KMS-11 (cell line): Measurements from ENCODE around the gene TAC4.

Experiments
- H2AFZ ChIP-seq: fragments of 200-600 bp; sonication (generic); 2 replicates; pipeline ENCODE4 v1.6.1; 2016; ENCODE audit warnings: antibody characterized with exemption, mixed run types, low read depth
- H3K27ac ChIP-seq: fragments of 200-600 bp; sonication (generic); 2 replicates; pipeline ENCODE4 v1.6.1; 2016; ENCODE audit warnings: mild to moderate bottlenecking, mixed run types
- H3K27me3 ChIP-seq: fragments of 200-600 bp; sonication (generic); 2 replicates; pipeline ENCODE4 v1.6.1; 2017; ENCODE audit warnings: mild to moderate bottlenecking, low read depth, mixed run types, moderate library complexity; ENCODE audit not compliant: insufficient read depth
- H3K36me3 ChIP-seq: fragments of 200-600 bp; sonication (generic); 2 replicates; pipeline ENCODE4 v1.6.1; 2017; ENCODE audit warnings: mild to moderate bottlenecking, mixed run types; ENCODE audit not compliant: insufficient read depth
- H3K4me1 ChIP-seq: fragments of 200-600 bp; sonication (generic); 2 replicates; pipeline ENCODE4 v1.6.1; 2016; ENCODE audit warnings: mild to moderate bottlenecking, low read depth, mixed run types; ENCODE audit not compliant: poor library complexity, severe bottlenecking
- H3K4me2 ChIP-seq: fragments of 200-600 bp; sonication (generic); 2 replicates; pipeline ENCODE4 v1.7.0; 2016; ENCODE audit warnings: mild to moderate bottlenecking, mixed run types
- H3K4me3 ChIP-seq: fragments of 200-600 bp; sonication (generic); IDR thresholded peaks from 2 replicates; pipeline ENCODE4 v1.6.1; 2017; ENCODE audit warnings: low read depth, low read length, mixed read lengths; ENCODE audit not compliant: insufficient read depth
- H3K79me2 ChIP-seq: fragments of 200-600 bp; sonication (generic); 2 replicates; pipeline ENCODE4 v1.6.1; 2016; ENCODE audit warnings: low read depth, mixed run types; ENCODE audit not compliant: insufficient read depth
- H3K9ac ChIP-seq: fragments of 200-600 bp; sonication (generic); 2 replicates; pipeline ENCODE4 v1.6.1; 2016; ENCODE audit warnings: mild to moderate bottlenecking, mixed run types
- H4K20me1 ChIP-seq: fragments of 200-600 bp; sonication (generic); 2 replicates; pipeline ENCODE4 v1.6.1; 2016; ENCODE audit warnings: mild to moderate bottlenecking, mixed run types; ENCODE audit not compliant: insufficient read depth
- CTCF ChIP-seq: fragments of 200-600 bp; sonication (generic); conservative IDR thresholded peaks from 2 replicates; pipeline ENCODE4 v1.6.1; 2017; ENCODE audit warnings: low read depth, mild to moderate bottlenecking, antibody characterized with exemption, low read length, moderate library complexity, mixed read lengths

The TAC4 gene

GRCh38 chr17:49878931-49879904, 31.3 kb upstream of the TAC4 start:
- H3K4me3 ChIP-seq, result no peak overlapping the region

GRCh38 chr17:49875685-49876084, 27.8 kb upstream of the TAC4 start:
- Histone ChIP-seq H3K36me3 (no peaks in the 10 kb centered on the region), H3K9ac (no peak overlapping the region), H2AFZ (no peak overlapping the region), H3K4me1 (peaks cover 5% of the 10 kb centered on the region), H4K20me1 (no peaks in the 10 kb centered on the region), H3K4me2 (no peak overlapping the region), H3K4me3 (no peak overlapping the region), H3K27me3 (peaks cover 92% of the 10 kb centered on the region), H3K27ac (no peak overlapping the region), H3K79me2 (no peaks in the 10 kb centered on the region)
- TF ChIP-seq CTCF, result no peak

More at GRCh38 chr17:49878931-49879904, 31.3 kb upstream of the TAC4 start:
- no peak overlapping the region for H3K9ac ChIP-seq
- H3K36me3 ChIP-seq, result no peaks in the 10 kb centered on the region
- peaks cover 91% of the 10 kb centered on the region for H3K27me3 ChIP-seq
- no peak for TF ChIP-seq CTCF
- H3K79me2 ChIP-seq, result no peaks in the 10 kb centered on the region
- no peak overlapping the region for H3K4me2 ChIP-seq
- peaks cover 5% of the 10 kb centered on the region for H3K4me1 ChIP-seq
- H4K20me1 ChIP-seq, result no peaks in the 10 kb centered on the region
- H3K27ac ChIP-seq, result no peak overlapping the region
- H2AFZ ChIP-seq, result no peak overlapping the region

GRCh38 chr17:49874911-49875310, 27.0 kb upstream of the TAC4 start:
- no peak overlapping the region for H3K27ac ChIP-seq
- no peak overlapping the region for H2AFZ ChIP-seq
- no peak overlapping the region for H3K4me2 ChIP-seq
- H3K9ac ChIP-seq, result no peak overlapping the region
- H3K4me3 ChIP-seq, result no peak overlapping the region
- no peaks in the 10 kb centered on the region for H3K36me3 ChIP-seq
- TF ChIP-seq CTCF, result no peak
- H3K27me3 ChIP-seq, result peaks cover 95% of the 10 kb centered on the region
- H3K79me2 ChIP-seq, result no peaks in the 10 kb centered on the region
- H4K20me1 ChIP-seq, result no peaks in the 10 kb centered on the region
- H3K4me1 ChIP-seq, result no peaks in the 10 kb centered on the region

GRCh38 chr17:49873926-49874325, 26.1 kb upstream of the TAC4 start:
- no peak overlapping the region for H3K27ac ChIP-seq
- no peak overlapping the region for H2AFZ ChIP-seq
- no peaks in the 10 kb centered on the region for H3K4me1 ChIP-seq
- H3K4me3 ChIP-seq, result no peak overlapping the region
- peaks cover 95% of the 10 kb centered on the region for H3K27me3 ChIP-seq
- H3K79me2 ChIP-seq, result no peaks in the 10 kb centered on the region
- H3K9ac ChIP-seq, result no peak overlapping the region
- no peak for TF ChIP-seq CTCF
- no peaks in the 10 kb centered on the region for H3K36me3 ChIP-seq
- H4K20me1 ChIP-seq, result no peaks in the 10 kb centered on the region
- H3K4me2 ChIP-seq, result no peak overlapping the region
